ENCODE data around the gene FERMT1.
A peak's percentile ranks its signal among the peaks of the same experiment; 100 is the strongest.

Gene FERMT1

GRCh38 chr20:6053064-6053775 is 69.6 kb downstream of the FERMT1 start:
- no peak for ATAC-seq
- TF ChIP-seq CREB5 (CRISPR knock-in tag; IDR thresholded peaks at IDR 0.05; ENCODE audit: low read depth) (no peak), ZFP30 (CRISPR knock-in tag; IDR thresholded peaks at IDR 0.05) (no peak), PATZ1 (CRISPR knock-in tag; IDR thresholded peaks at IDR 0.05; ENCODE audit: borderline replicate concordance) (no peak), ZNF565 (CRISPR knock-in tag; conservative IDR thresholded peaks at IDR 0.05; ENCODE audit: low read depth) (no peak), TSHZ2 (CRISPR knock-in tag; IDR thresholded peaks at IDR 0.05) (no peak), ARNTL (CRISPR knock-in tag; IDR thresholded peaks at IDR 0.05; ENCODE audit: borderline replicate concordance, low read depth) (no peak), GLIS3 (CRISPR knock-in tag; IDR thresholded peaks at IDR 0.05) (no peak), ZNF8 (CRISPR knock-in tag; IDR thresholded peaks at IDR 0.05) (no peak), PPARA (CRISPR knock-in tag; IDR thresholded peaks at IDR 0.05; ENCODE audit: borderline replicate concordance) (no peak), BACH2 (CRISPR knock-in tag; IDR thresholded peaks at IDR 0.05; ENCODE audit: borderline replicate concordance) (no peak), POU6F1 (CRISPR knock-in tag; IDR thresholded peaks at IDR 0.05; ENCODE audit: borderline replicate concordance, low read depth) (no peak), ZNF70 (CRISPR knock-in tag; IDR thresholded peaks at IDR 0.05) (no peak), ZC3H10 (CRISPR knock-in tag; IDR thresholded peaks at IDR 0.05) (no peak), ZFP3 (CRISPR knock-in tag; IDR thresholded peaks at IDR 0.05) (no peak), SNAI2 (CRISPR knock-in tag; IDR thresholded peaks at IDR 0.05) (no peak), TOX (CRISPR knock-in tag; IDR thresholded peaks at IDR 0.05; ENCODE audit: borderline replicate concordance) (no peak), RARB (CRISPR knock-in tag; IDR thresholded peaks at IDR 0.05) (no peak), OSR1 (CRISPR knock-in tag; IDR thresholded peaks at IDR 0.05) (no peak), CSDC2 (CRISPR knock-in tag; IDR thresholded peaks at IDR 0.05) (no peak)

GRCh38 chr20:6051505-6051904 is 71.3 kb downstream of the FERMT1 start:
- ATAC-seq: peak; percentile 26; the same call in 2 of the 3 replicates
- TF ChIP-seq ZFP3 (CRISPR knock-in tag; IDR thresholded peaks at IDR 0.05) (no peak), GLIS3 (CRISPR knock-in tag; IDR thresholded peaks at IDR 0.05) (no peak), SNAI2 (CRISPR knock-in tag; IDR thresholded peaks at IDR 0.05) (no peak), OSR1 (CRISPR knock-in tag; IDR thresholded peaks at IDR 0.05) (no peak), CSDC2 (CRISPR knock-in tag; IDR thresholded peaks at IDR 0.05) (no peak), ZNF8 (CRISPR knock-in tag; IDR thresholded peaks at IDR 0.05) (no peak), RARB (CRISPR knock-in tag; IDR thresholded peaks at IDR 0.05) (no peak), TOX (CRISPR knock-in tag; IDR thresholded peaks at IDR 0.05; ENCODE audit: borderline replicate concordance) (no peak), CSRNP3 (CRISPR knock-in tag; IDR thresholded peaks at IDR 0.05) (no peak), ZNF70 (CRISPR knock-in tag; IDR thresholded peaks at IDR 0.05) (no peak), ESRRG (CRISPR knock-in tag; IDR thresholded peaks at IDR 0.05) (no peak), PATZ1 (CRISPR knock-in tag; IDR thresholded peaks at IDR 0.05; ENCODE audit: borderline replicate concordance) (no peak), ZNF565 (CRISPR knock-in tag; conservative IDR thresholded peaks at IDR 0.05; ENCODE audit: low read depth) (no peak), BACH2 (CRISPR knock-in tag; IDR thresholded peaks at IDR 0.05; ENCODE audit: borderline replicate concordance) (no peak), POU6F1 (CRISPR knock-in tag; IDR thresholded peaks at IDR 0.05; ENCODE audit: borderline replicate concordance, low read depth) (no peak), ISL1 (CRISPR knock-in tag; IDR thresholded peaks at IDR 0.05) (no peak), ZFP30 (CRISPR knock-in tag; IDR thresholded peaks at IDR 0.05) (no peak), ZC3H10 (CRISPR knock-in tag; IDR thresholded peaks at IDR 0.05) (no peak), TCF4 (CRISPR knock-in tag; IDR thresholded peaks at IDR 0.05; ENCODE audit: borderline replicate concordance) (no peak)

All from SK-N-SH treated with all-trans-retinoic acid at 6 μM for 48 hours (cell line).